ENCODE measurements around the gene GPT2.

The GPT2 gene, protein sequence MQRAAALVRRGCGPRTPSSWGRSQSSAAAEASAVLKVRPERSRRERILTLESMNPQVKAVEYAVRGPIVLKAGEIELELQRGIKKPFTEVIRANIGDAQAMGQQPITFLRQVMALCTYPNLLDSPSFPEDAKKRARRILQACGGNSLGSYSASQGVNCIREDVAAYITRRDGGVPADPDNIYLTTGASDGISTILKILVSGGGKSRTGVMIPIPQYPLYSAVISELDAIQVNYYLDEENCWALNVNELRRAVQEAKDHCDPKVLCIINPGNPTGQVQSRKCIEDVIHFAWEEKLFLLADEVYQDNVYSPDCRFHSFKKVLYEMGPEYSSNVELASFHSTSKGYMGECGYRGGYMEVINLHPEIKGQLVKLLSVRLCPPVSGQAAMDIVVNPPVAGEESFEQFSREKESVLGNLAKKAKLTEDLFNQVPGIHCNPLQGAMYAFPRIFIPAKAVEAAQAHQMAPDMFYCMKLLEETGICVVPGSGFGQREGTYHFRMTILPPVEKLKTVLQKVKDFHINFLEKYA

DNA sequence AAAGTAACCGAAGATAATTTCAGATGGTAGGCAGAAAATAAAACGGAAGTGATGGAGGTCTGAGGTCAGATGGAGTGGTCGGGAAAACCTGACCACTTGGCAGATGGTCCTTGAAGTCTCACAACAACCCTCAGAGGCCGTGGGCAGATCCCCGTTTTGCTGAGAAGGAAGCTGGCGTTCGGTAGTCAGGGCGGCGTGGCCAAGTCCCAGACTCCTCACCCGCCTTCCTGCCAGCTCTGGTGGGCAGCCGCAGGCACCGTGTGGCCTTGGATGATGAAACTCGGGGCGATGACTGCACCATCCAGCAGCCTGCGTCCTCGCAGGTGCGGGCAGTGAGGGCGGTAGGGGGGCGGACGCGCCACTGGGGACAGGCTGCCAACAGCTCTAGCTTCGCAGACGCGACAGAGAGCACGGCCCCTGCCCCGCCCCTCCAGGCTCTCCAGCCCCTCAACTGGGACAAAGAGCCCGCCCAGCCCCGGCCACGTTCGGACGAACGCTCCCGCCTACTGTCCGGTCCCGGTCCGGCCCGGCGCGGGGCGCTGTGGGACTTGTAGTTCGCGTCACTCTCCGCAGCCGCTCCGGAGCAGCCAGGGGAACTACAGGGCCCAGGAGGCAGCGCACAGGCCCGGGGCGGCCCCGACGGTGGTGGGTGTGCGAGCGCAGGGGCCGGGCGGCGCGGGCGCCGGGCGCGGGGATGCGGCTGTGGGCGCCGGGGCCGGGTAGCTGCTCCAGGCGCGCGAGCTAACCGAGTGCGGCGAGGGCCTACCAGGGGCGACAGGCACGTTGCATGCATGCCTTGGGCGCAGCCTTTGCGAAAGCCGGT is at the start of gene GPT2:
Gene GPT2 (plus strand): TSS at position 673 of the 823 bp plus-strand sequence. CDS start 354 bp downstream, outside the sequence.
- DNase-seq = peak; percentile 81

DNA sequence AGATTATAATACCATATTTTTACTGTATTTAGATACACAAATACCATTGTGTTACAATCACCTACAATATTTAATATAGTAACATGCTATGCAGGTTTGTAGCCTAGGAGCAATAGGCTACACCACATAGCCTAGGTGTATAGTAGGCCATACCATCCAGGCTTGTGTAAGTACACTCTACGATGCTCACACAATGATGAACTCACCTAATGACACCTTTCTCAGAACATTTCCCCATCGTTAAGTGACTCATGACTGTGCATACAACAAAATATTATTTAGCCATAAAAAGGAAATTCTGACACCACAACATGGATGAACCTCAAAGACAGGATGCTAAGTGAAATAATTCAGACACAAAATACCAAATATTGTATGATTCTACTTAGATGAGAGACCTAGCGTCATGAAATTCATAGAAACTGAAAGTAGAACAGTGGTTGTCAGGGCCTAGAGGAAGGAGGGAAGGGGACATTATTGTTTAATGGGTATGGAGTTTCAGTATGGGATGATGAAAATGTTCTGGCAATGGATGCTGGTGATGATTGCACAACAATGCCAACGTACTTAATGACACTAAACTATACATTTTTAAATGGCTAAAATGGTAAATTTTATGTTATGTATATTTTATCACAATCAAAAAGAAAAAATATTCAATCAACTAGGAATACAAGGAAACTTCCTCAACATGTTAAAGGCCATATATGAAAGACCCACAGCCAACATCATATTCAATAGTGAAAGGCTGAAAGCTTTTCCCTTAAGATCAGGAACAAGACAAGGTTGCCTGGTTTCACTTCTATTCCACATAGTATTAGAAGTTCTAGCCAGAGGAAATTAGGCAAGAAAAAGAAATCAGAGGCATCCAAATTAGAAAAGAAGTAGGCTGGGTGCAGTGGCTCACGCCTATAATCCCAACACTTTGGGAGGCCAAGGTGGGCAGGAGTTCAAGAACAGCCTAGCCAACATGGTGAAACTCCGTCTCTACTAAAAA is 47.3 kb upstream of the GPT2 start:
- no peak for DNase-seq

DNA sequence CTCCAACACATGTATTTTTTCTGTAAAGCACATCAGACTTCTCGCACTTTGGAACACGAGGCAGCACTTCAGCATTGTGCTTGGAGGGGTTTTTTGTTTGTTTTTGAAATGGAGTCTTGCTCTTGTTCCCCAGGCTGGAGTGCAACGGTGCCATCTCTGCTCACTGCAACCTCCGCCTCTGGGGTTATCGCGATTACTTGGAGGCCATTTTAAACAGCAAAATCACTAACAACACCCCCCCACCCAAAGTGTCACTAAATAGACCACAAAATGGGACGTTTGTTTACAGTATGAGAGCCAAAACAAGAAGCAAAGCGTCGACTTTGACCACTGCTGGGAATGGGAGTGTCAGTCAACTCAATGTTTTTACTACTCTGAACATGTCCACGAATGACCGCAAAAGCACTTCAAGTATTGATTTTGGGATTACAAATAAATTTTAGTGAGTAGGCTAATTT is 44.1 kb upstream of the GPT2 start:
- no peak for DNase-seq

DNA sequence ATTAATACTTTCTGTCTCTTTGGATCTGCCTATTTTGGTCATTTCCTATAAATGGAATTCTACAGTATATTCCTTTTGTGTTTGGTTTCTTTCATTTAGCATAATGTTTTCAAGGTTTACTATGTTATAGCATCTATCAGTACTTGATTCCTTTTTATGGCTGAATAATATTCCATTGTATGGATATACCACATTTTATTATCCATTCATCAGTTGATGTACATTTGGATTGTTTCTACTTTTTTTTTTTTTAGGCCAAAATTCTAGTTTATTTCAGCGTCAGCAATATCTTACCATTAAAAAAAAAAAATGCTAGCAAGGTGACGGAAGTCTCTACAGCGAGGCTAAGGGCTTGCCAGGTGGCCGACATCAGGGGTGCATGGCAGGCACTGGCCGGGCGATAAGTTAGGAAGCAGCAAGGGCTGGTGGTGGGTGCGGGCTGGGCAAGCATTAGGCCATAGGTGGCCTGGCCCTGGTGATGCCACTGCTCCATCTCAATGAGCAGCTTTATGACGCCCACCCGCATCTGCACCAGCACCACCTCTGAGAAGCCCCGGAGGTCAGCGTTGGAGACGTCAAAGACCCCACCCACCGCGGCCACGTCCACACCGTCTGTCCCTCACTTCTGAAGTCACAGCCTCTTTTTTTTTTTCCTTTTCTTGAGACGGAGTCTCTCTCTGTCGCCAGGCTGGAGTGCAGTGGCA is 41.8 kb upstream of the GPT2 start:
- DNase-seq = no peak

DNA sequence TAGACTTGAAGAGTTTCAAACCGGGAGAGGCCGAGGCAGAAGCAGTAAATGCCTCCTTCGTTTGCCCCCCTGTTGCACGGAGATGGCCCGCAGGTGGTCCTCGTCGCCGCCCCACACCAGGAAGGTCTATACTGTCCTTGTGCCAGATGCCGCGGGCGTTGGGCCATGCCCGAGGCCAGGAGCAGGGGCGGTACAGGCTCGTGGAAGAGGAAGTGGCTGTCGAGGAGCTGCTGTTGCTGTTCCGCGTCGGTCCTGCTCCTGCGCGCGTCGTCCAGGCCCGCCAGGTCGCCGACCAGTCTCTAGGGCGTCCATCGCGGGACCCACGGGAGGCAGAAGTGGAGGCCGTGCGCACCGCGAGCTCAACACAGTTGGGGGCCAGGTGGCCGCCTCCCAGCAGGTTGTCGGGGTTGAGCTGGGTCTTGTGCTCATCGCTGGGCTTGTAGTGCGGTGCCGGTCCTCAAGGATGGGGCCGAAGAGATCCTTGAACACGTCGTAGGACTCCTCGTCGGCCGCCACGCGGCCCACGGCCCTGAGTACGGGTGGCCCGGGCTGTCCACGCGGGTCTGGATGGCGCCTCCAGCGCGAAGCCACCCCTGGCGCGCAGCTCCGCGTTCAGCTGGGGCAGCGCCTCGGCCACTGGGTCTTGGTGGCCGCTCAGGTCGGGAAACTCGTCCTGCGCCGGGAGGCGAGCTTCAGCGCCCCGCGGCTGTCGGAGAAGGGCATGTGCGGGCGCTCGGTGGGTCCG is 40.1 kb upstream of the GPT2 start:
- no peak for DNase-seq

DNA sequence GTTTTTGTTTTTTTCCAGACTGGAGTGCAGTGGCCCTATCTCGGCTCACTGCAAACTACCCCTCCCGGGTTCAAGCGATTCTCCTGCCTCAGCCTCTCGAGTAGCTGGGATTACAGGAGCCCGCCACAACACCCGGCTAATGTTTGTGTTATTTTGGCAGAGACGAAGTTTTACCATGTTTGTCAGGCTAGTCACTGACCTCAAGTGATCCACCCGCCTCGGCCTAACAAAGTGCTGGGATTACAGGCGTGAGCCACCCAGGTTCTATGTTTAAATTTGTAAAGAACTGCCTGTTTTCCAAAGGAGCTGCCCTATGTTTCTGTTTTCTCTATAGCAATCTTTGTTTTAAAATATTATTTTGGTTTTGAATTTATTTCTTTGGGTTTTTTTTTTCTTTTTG is 39.4 kb upstream of the GPT2 start:
- no peak for DNase-seq

DNA sequence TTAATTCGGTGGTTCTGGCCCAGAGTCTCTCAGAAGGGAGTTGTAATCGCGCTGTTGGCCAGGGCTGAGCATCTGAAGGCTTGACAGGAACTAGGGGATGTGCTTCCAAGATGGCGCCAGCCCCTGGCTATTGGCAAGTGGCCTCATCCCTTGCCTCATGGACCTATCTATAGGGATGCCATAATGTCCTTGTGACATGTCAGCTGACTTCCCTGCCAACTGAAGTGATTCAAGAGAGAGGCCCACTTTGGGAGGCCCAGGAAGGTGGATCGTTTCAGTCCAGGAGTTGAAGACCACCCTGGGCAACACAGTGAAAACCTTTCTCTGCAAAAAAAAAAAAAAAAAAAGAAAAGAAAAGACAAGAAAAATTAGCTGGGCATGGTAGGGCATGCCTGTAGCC is 38.2 kb upstream of the GPT2 start:
- no peak for DNase-seq

DNA sequence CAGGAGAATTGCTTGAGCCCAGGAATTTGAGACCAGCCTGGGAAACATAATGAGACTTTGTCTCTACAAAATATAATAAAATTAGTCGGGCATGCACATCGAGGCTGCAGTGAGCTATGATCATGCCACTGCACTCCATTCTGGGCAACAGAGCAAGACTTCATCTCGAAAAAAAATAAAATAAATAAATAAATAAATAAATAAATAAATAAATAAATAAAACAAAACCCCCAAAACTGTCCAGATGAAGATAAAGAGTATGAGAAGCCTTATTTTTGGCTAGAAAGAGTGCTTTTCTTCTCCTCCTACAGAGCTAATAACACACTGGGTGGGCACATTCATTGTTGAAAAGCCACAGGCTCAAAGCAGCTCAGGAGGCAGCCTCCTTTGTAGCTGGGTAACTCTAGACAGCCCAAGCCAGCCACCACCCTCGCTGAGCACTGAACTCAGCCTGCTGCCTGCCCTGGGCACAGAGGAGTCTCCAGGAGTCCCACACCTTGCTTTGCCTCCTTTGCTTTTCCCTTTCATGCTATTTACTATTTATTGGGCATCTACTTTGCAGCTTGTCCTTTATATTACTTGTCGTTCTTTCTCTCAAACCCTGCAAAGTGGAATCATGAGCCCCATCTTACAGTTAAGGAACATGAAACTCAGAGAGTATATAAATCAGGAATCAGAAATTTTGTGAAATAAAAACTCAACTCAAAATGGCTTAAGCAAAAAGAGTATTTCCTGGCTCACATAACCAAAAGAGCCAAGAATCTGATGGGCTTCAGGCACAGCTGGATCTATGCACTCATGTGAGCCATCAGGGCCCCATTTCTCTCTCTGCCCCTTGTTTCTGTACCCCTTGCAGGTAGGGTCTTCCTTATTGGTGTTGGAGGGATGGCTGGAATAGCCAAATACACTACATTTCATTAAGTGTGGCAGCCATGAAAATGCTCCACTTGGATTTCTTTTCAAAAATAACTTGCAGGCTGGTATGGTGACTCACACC is 35.1 kb upstream of the GPT2 start:
- DNase-seq = no peak

DNA sequence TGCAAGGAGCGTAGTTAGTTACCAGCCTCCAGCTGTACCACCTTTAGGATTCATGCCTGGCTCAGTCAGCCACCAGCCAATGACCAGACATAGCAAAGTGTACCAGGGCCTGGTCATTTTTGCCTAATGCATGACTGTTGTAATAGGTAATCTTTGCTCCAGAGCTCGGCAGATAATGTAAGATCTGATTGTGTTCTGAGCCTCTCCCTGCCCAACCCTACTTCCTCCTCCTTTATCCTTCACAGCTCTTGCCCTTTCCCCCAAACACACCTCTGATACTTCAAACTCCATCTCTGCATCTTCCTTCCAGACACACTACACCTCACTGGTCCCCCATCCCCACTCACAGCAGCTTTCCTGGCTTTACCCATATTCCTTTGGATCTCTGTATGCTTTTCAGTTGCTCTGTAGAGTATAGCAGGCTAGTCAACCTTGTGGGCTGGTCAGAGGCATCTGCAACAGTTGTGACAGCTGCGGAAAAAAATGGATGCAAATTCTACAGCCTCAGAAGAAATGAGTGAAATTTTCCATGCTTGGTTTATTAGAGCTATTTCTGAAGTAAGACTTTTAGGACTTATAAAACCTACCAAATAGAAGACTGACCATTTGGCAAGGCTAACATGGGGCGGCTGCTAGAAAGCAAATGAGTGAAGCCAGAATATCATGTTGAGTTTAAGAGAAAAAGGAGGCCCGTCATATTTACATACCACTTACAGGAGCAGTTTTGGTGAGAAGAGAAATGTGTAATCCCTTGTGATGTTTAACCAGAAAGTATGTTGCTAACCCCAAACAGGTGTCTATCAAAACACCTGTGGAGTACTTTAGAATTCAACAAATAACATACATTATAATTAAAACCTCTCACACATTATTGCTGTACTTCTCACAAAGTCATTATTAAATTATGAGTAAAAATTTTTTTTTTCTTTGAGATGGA is 33.3 kb upstream of the GPT2 start:
- no peak for DNase-seq

DNA sequence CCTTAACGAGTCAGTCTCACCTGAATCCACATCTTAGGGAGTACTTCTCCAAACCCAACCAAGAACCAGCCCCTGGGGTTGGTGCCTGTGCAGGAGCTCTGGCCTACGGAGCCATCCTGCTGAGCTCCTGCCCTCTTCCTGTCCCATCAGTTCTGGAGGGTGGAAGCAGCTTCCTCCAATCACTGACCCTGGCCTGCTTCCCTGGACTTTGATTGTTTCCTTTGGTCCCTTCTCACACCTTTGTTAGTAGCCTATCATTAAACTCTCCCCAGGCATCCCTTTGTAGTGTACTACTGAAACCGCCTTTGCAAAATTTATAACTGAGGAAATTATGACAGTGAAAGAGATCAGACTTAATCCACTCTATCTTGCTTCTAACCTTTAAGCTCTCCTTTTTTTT is 32.0 kb upstream of the GPT2 start:
- no peak for DNase-seq

DNA sequence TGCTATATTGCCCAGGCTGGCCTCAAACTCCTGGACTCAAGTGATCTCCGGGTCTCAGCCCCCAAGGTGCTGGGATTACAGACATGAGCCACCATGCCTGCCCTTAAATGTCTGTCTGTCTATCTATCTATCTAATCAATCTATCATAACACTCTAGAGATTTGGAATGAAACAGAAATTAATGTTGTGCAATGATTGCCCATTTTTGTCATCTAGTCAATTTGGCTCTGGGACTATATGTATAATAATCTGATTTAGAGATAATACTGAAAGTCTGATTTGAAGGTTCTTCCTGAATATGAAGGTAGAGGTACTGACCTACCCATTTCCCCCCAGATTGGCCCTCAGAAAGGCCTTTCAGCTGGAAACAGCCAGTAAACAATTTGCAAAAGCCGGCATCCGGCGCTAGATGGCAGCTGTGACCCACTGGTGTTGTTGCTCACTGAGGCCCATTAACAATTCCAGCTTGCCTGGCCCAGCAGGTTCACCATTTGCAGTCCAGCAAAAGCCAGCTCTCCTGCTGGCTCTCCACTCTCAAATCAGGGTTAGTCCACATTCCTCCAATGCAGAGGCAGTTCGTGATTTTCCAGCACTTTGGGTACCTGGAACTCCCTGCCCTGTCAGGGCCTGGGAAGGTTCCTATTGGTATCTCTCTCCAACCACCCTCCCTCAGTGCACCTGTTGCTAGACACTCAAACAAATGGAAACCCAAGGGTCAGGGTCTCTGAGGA is 30.3 kb upstream of the GPT2 start:
- peak; percentile 19 for DNase-seq

DNA sequence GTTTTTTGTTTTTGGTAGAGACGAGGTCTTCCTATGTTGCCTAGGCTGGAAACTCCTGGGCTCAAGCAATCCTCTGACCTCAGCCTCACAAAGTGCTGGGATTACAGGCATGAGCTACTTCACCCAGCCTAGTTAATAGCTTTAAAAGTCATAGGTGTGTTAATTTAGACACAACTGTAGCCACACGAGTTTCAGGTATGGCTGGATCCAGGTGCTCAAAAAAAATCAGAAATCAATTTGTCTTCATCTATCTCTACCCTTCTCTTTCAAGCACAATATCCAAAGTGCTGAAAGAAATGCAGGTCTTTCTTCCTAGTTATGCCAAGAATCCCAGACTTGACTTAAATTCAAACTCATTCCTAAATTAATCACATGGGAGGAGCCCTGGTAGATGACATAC is 29.3 kb upstream of the GPT2 start:
- no peak for DNase-seq

DNA sequence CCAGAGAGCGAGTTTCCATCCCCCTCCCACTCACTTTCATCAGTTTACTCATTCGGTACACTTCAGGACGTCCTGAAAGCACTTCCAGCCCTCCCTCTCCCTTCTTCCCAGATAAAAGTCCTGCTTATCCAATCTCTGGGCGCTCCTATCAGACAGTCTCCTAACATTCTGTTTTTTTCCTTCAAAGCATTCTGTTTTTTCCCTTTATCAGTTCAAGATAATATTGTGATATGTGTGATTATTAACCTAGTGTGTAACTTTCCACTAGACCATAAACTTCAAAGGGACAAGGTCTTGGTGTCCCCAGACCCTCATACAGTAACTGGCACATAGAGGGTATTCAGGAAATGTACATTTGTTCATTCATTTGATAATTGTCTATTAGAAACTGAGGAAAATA is 28.8 kb upstream of the GPT2 start:
- DNase-seq = no peak

DNA sequence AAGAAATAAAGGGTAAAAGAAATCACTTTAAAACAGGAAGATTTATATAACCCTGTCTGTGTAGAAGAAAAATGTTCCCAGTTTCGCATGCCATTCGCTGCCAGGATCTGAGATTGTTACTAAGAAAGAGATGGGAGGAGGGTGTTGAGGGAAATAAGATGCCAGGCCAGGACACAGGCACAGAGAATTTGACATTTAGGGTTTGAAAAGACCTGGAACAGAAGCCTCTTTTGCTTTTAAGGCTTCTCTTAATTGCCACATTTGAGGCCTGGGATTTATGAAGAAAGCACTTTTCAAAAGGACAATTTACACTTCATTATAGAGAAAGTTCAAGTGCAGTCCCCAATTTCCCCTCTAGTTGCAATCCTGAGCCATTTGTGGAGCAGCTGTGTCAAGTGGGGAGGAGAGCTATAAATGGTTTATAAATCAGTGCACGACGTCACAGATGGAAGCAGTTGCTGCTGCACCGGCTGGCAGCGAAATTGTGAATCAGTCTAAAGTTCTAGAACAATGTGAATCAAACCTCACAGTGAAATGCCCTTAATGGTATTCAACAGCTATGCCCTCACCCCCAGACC is 26.7 kb upstream of the GPT2 start:
- no peak for DNase-seq

DNA sequence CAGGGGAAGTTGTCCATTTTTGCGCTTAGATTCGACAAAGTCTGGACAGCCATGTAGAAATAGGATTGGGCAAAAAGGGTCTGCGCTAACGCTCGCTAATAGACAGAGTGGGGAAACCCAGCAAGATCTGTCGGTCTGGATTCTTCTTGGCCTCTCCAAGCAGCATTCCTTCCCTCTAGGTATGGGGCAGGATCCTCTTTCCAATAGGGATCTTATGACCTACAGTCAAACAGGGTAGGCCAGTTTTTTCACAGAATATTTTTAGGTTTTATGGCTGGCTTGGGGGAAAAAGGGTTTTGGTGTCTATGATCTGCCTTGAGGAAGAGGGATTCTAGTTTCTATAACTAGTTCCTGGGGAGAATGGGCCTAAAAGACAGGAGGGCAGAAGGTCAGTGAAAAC is 26.0 kb upstream of the GPT2 start:
- no peak for DNase-seq

DNA sequence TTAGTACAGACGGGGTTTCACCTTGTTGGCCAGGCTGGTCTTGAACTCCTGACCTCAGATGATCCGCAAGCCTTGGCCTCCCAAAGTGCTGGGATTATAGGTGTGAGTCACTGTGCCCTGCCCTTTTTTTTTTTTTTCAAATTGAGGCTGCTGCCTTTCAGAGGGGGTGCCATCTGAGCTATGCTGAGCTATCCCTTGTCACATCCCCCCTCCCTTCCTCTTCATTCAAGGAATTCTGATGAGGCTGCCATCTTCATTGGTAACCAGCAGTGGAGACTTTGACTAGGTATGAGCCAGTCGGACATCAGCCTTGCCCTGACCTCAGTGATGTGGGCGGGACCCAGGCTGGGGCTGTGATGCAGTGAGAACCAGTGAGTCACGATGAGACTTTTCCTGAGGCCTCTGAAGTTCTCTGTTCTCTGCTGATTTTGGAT is 24.4 kb upstream of the GPT2 start:
- no peak for DNase-seq

All from NCI-H1417 treated with DMSO at 0.1 percent for 48 hours (cell line).